NCI-H2107 treated with DMSO at 0.1 percent for 48 hours (cell line): ENCODE measurements around the gene ITPR2.
"Not testable (repeated sequence)": the region's sequence is repeated elsewhere in the genome, so short reads cannot be mapped to it uniquely, and the experiment has no call there.

Experiments
- DNase-seq: peaks from one replicate; lab custom pipeline; 2025; ENCODE audit not compliant: unreplicated experiment; lab: John Stamatoyannopoulos, UW

The ITPR2 gene

DNA sequence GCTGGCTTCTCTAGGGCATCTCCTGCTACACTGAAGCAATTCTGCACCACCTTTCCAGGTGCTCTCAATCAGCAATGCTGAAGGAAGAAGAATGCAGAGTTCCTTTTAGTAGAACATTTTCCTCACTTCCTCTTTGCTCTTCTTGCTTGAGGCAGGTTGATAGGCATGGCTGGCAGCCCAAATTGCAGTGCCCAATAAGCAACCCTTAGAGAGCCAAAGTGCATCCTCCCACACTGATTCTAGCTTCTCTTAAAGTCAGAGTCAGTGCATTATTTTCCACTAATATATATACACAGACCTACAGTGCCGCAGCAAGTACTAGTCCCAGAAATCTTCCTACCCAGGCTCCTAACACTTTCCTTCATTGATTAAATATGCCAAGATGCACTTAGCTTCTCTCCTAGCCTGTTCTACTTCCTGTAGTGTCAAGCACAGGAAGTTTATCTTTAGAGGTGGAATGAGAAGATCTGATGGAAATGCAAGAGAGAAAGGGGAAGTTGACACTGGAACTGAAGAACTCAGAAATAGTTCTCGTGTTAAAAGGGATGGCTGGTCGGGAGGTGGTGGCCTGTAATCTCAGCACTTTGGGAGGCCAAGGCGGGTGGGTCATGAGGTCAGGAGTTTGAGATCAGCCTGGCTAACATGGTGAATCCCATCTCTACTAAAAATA, 504.9 kb downstream of the ITPR2 start:
- no peak for DNase-seq

DNA sequence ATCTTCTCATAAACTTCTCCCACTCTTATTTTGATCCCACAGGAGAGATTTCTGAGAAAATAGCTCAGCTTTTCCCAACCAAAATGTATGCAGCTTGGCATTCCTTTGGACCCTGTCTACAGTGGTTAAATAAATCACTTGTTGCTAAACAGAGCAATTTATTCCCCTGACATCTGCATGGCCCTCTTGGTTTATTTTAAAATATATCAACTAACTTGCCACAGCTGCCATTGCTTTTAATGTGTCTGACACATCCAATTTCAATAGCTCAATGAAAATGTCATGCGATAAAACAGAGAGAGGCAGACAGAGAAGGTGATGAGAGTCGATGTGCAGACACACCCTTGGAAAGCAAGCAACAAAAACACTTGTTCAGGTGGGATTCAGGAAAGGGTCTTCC, 509.3 kb downstream of the ITPR2 start:
- DNase-seq: no peak

GRCh38 chr12:26319511-26319910, 513.5 kb downstream of the ITPR2 start:
- no peak for DNase-seq

GRCh38 chr12:26318661-26319068, 514.3 kb downstream of the ITPR2 start:
- no peak for DNase-seq

GRCh38 chr12:26317942-26318575, 514.9 kb downstream of the ITPR2 start:
- no peak for DNase-seq

GRCh38 chr12:26314103-26314502, 518.9 kb downstream of the ITPR2 start:
- DNase-seq: not testable (repeated sequence)

- DNase-seq: not testable (repeated sequence)
Observed at GRCh38 chr12:26310489-26310888, 522.5 kb downstream of the ITPR2 start.

DNA sequence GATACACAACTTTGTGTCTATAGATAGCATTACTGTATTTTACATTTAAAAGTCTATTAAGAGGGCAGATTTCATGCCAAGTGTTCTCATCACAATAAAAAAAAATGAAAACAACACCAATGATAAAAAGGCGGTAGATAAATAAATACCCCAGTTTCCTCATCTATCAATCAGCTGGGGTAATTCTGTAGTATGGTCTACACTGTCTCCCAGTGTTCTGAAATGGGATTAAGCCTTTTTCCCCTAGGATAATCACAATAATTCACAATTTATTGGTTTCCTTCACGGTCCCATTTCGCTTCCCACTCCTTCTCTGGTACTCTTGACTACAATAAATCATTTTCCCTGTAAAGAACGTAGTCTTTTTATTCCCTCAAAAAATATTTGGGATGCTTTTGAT, 523.4 kb downstream of the ITPR2 start:
- no peak for DNase-seq

DNA sequence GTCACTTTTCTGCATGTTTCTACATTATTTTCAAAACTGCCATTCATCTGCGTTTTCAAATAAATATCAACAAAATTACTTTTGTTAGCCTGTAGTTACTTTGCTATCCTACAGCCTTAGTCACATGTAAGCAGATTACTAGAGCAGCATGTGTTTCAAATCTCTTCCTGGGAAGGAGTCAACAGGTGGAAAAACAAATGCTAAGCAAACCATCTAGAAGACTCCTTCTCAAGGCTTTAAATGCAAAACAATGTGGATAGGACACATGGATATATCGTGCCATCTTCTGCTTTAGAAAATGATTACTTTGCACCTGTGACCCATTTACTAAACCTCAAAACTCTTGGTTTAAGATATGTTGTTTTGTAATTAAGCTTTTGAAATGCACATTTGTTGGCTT, 528.7 kb downstream of the ITPR2 start:
- DNase-seq: no peak

- DNase-seq: no peak
Observed at GRCh38 chr12:26303418-26303817, 529.6 kb downstream of the ITPR2 start.

DNA sequence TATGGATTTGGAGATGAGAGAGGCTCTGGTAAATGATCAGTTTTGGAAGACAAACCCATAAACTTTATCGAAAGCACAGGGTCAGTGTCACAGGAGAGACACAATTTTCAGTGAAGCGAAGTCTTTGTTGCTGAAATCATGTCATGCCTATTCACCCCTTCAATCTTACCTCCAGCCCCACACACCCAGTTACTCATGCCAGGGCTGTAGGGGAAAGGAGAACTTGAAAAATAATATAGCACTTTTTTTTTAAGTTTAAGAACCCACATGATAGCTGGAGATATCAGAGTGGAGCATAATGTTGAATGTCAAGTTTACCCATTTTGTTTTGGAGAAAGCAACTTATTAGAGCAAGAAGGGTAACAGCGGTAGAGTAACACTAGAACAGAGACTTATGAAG, 530.2 kb downstream of the ITPR2 start:
- no peak for DNase-seq

GRCh38 chr12:26299751-26300150, 533.2 kb downstream of the ITPR2 start:
- no peak for DNase-seq

GRCh38 chr12:26298785-26299621, 534.0 kb downstream of the ITPR2 start:
- no peak for DNase-seq

DNA sequence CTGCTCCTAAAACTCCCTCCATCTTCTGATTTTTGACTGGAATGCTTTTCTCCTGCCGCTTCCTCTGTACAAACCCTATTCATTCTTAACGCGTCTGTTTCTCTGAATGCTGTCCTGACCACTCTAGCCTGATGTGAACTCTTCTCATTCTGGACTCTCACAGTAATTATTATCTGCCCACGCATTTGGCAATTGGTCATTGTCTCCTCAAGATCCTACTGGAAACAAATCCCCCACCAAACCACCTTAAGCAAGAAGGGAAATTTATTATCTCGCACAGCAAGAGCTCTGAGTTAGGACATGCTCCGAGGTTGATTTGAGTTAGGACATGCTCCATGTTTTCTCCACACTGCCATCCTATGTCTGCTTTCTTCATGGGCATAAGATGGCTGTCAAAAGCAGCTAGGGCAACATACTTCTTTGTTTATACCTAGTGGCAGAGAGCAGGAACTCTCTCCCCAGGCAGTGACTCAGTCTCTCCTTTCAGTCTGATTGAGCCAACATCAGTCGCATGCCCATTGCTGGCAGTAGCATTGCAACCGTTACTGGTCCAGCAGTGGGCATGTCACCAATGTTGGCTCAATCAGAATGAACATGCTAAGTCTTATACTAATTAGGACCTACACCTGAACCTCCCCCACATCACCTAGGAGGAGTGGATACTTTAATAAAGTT, 535.5 kb downstream of the ITPR2 start:
- no peak for DNase-seq

GRCh38 chr12:26295001-26295400, 538.0 kb downstream of the ITPR2 start:
- DNase-seq: no peak

DNA sequence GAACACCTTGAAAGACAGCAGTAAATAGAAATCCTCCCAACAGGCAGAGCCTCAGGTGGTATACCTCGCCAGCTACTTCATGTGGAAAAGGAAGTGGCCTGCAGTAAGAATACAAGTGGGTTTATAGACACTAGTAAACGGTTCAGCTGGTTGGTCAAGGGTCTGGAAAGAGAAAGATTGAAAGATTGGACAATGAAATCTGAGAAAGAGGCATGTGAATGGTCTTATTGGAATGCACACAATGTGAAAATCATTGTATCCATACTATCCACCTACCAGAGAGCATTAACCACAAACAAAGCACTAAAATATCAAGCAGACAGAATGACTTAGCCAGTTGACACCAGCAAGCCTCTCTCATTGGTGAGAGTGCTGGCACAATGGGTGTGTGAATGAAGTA, 539.4 kb downstream of the ITPR2 start:
- DNase-seq: no peak

DNA sequence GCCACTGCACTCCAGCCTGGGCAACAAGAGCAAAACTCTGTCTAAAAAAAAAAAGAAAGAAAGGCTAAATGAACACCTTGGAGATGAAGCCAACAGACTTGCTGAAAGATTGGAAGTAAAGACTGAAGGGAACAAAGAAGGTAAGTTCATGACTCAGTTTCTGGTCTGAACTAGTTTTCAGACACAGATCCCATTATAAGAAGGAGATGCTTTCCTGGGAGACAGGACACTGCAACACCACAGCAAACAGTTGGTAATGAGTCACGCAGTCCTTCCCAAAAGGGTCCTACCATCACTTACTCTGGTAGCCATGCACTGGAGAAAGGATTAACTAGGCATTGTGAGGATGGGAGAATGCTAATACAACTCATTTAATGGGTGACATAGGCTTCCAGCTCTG, 540.4 kb downstream of the ITPR2 start:
- no peak for DNase-seq

GRCh38 chr12:26290565-26290964, 542.4 kb downstream of the ITPR2 start:
- DNase-seq: no peak

GRCh38 chr12:26287671-26288381, 545.2 kb downstream of the ITPR2 start:
- DNase-seq: no peak
